ENCODE measurements around the gene PLEKHG5. TPM values are rescaled to one million over a fixed set of nuclear protein-coding genes. Genes with fewer than 3 reads are reported as not detected.

PLEKHG5 gene
- total RNA-seq, 1 donor from 2014 or later, result 0.22 TPM

GRCh38 chr1:6491966-6492365 is 499 bp upstream of the PLEKHG5 start:
- Mint-ChIP-seq H3K4me1 (peaks cover 11% of the 10 kb centered on the region), H3K4me3 (peak overlapping the region; percentile 77), H3K27me3 (peaks cover 9% of the 10 kb centered on the region), H3K36me3 (ENCODE audit: low read depth) (no peaks in the 10 kb centered on the region), H3K27ac (no peak overlapping the region), H3K9me3 (no peaks in the 10 kb centered on the region)
- ChIA-PET POLR2A (no interaction called here), CTCF (interaction anchor here (1.0 kb wide), 1 partner anchor 155 kb away, joined by 3 read pairs; no protein-coding TSS in a partner anchor)
- ATAC-seq (ENCODE audit: low read depth), result no peak
- intact Hi-C loops (cut with micrococcal nuclease), result loop anchor here (5.0 kb wide), 1 partner anchor 135 kb away; no protein-coding TSS in a partner anchor
- no peak for DNase-seq
- TF ChIP-seq, protein P1, sequence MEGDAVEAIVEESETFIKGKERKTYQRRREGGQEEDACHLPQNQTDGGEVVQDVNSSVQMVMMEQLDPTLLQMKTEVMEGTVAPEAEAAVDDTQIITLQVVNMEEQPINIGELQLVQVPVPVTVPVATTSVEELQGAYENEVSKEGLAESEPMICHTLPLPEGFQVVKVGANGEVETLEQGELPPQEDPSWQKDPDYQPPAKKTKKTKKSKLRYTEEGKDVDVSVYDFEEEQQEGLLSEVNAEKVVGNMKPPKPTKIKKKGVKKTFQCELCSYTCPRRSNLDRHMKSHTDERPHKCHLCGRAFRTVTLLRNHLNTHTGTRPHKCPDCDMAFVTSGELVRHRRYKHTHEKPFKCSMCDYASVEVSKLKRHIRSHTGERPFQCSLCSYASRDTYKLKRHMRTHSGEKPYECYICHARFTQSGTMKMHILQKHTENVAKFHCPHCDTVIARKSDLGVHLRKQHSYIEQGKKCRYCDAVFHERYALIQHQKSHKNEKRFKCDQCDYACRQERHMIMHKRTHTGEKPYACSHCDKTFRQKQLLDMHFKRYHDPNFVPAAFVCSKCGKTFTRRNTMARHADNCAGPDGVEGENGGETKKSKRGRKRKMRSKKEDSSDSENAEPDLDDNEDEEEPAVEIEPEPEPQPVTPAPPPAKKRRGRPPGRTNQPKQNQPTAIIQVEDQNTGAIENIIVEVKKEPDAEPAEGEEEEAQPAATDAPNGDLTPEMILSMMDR (IDR thresholded peaks at IDR 0.05), result no peak

DNA sequence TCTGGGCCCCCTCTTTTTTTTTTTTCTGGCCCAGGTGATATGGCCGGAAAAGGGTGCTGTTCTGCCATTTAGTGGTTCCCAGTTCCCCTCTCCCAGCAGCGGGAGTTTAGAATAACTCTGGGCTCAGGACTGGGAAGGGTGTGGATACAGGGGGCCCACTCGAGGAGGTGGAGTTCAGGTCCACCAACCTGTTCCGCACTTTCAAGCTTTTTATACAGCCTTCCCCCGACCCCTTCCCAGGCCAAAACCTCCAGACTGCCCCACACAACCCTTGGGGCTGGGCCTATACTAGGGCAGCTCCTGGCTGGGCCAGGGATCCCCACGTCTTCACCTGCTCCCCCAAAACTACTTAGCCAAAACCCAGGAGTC is 402 bp downstream of the PLEKHG5 start:
- H3K36me3 Mint-ChIP-seq (ENCODE audit: low read depth), result no peaks in the 10 kb centered on the region
- ATAC-seq (ENCODE audit: low read depth) (no peak), DNase-seq (no peak)
- POLR2A ChIA-PET, result interaction anchor here (0.7 kb wide), 3 partner anchors 110 to 1319 kb away, joined by 3 to 4 read pairs (median 3); no protein-coding TSS in a partner anchor
- peaks cover 11% of the 10 kb centered on the region for H3K27me3 Mint-ChIP-seq
- CTCF ChIA-PET, result interaction anchor here (0.6 to 1.8 kb wide), 4 partner anchors 15 to 156 kb away, joined by 3 to 4 read pairs (median 3); no protein-coding TSS in a partner anchor
- H3K9me3 Mint-ChIP-seq, result no peaks in the 10 kb centered on the region
- TF ChIP-seq, protein P1 (IDR thresholded peaks at IDR 0.05), result no peak
- no peak overlapping the region for H3K27ac Mint-ChIP-seq
- peaks cover 13% of the 10 kb centered on the region for H3K4me1 Mint-ChIP-seq
- H3K4me3 Mint-ChIP-seq, result peak overlapping the region; percentile 77
- intact Hi-C loops (cut with micrococcal nuclease), result loop anchor here (5.0 kb wide), 1 partner anchor 136 kb away; no protein-coding TSS in a partner anchor

DNA sequence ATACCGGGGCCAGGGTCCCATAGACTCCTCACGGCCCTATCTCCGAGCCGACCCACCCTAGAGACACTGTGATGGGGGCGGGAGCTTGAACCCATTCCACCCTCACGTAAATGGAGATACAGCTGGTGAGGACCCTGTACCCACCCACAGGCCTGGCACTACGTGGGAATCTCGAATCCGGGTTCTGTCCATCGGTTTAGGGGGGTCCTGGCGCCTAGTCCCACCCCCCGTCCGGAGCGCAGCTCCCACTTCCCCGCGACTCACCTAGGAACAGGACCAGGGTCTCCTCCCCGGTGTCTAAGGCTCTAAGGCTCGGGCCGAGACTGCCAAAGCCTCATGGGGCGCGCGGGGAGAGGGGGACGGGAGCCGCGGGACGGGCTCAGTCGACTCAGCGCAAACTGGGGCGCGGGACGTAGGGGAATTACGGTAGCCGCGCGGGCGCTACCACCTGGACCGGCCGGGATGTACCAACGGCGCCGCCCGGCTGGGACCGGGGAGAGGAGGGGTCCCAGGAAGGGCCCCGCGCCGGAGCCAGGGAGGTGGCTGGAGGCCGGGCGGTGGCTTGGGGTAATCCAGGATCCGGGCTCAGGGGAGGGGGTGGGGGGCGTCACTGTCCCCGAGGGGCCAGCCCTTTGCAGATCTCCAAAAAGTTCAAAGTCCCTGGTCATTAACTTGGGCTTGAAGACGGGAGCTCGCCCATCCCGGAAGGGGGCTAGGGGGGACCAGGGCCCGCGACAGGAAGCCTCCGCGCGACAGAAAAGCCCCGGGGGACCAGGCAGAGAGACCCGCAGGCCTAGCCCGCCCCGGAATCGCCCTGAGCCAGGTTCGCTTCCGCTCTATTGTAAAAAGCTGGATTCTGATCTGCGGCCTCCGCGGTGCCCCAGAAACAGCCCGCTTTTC is 1.0 kb downstream of the PLEKHG5 start:
- Mint-ChIP-seq H3K4me3 (peak overlapping the region; percentile 77), H3K9me3 (no peaks in the 10 kb centered on the region), H3K27me3 (peaks cover 8% of the 10 kb centered on the region), H3K27ac (no peak overlapping the region), H3K36me3 (ENCODE audit: low read depth) (no peaks in the 10 kb centered on the region), H3K4me1 (peaks cover 13% of the 10 kb centered on the region)
- ChIA-PET POLR2A (interaction anchor here (0.7 kb wide), 3 partner anchors 110 to 1319 kb away, joined by 3 to 4 read pairs (median 3); no protein-coding TSS in a partner anchor), CTCF (interaction anchor here (0.6 to 2.2 kb wide), 10 partner anchors 9 to 294 kb away, joined by 3 to 8 read pairs (median 3); partner anchors contain the start of genes CAMTA1 and NOL9)
- DNase-seq (peak; percentile 43), ATAC-seq (ENCODE audit: low read depth) (peak; percentile 53)
- TF ChIP-seq, protein P1 (IDR thresholded peaks at IDR 0.05), result no peak
- intact Hi-C loops (cut with micrococcal nuclease), result loop anchor here (1.0 to 5.0 kb wide), 2 partner anchors 137 to 156 kb away; no protein-coding TSS in a partner anchor

GRCh38 chr1:6489799-6490180 is 1.7 kb downstream of the PLEKHG5 start:
- peaks cover 13% of the 10 kb centered on the region for H3K4me1 Mint-ChIP-seq
- CTCF ChIA-PET, result interaction anchor here (0.8 to 2.2 kb wide), 8 partner anchors 9 to 295 kb away, joined by 3 to 8 read pairs (median 3); partner anchors contain the start of genes CAMTA1 and NOL9
- intact Hi-C loops (cut with micrococcal nuclease), result loop anchor here (1.0 to 5.0 kb wide), 3 partner anchors 138 to 728 kb away; no protein-coding TSS in a partner anchor
- no peaks in the 10 kb centered on the region for H3K9me3 Mint-ChIP-seq
- TF ChIP-seq, protein P1 (IDR thresholded peaks at IDR 0.05), result peak; percentile 67
- POLR2A ChIA-PET, result interaction anchor here (1.0 kb wide), 1 partner anchor 65 kb away, joined by 3 read pairs; the partner anchor contains the start of gene NOL9
- H3K36me3 Mint-ChIP-seq (ENCODE audit: low read depth), result no peaks in the 10 kb centered on the region
- DNase-seq (peak; percentile 75), ATAC-seq (ENCODE audit: low read depth) (peak; percentile 75)
- peak overlapping the region; percentile 77 for H3K4me3 Mint-ChIP-seq
- no peak overlapping the region for H3K27ac Mint-ChIP-seq
- peaks cover 9% of the 10 kb centered on the region for H3K27me3 Mint-ChIP-seq
